SK-N-SH treated with all-trans-retinoic acid at 6 μM for 48 hours (cell line): ENCODE data around the gene WASHC4.

ENCODE experiments used
- CSDC2 ChIP-seq: fragments of 250-450 bp; sonication (Bioruptor Pico); IDR thresholded peaks from 2 replicates; pipeline ENCODE4 v1.5.0; 2020; ENCODE audit warnings: mild to moderate bottlenecking, moderate library complexity
- CSRNP3 ChIP-seq: fragments of 250-450 bp; sonication (Bioruptor Pico); IDR thresholded peaks from 2 replicates; pipeline ENCODE4 v1.5.1; 2021; ENCODE audit warnings: mild to moderate bottlenecking, moderate library complexity
- ISL1 ChIP-seq: fragments of 250-450 bp; sonication (Bioruptor Pico); IDR thresholded peaks from 2 replicates; pipeline ENCODE4 v2.1.2; 2022; ENCODE audit warnings: mild to moderate bottlenecking, moderate library complexity
- PATZ1 ChIP-seq: fragments of 250-450 bp; sonication (Bioruptor Pico); IDR thresholded peaks from 2 replicates; pipeline ENCODE4 v1.8.0; 2020; ENCODE audit warnings: mild to moderate bottlenecking, moderate library complexity, borderline replicate concordance
- SNAI2 ChIP-seq: fragments of 250-450 bp; sonication (Bioruptor Pico); IDR thresholded peaks from 2 replicates; pipeline ENCODE4 v1.5.0; 2020; ENCODE audit warnings: mild to moderate bottlenecking, moderate library complexity
- ZFP30 ChIP-seq: fragments of 450-650 bp; formaldehyde crosslinking; IDR thresholded peaks from 2 replicates; pipeline ENCODE4 v1.5.0; 2022; ENCODE audit warnings: mild to moderate bottlenecking, moderate library complexity
- TF ChIP-seq, protein P1 (sequence below): fragments of 250-450 bp; sonication (Bioruptor Pico); IDR thresholded peaks from 2 replicates; pipeline ENCODE4 v1.5.1; 2020; ENCODE audit warnings: low read depth, mild to moderate bottlenecking, moderate library complexity
- TF ChIP-seq, protein P2 (sequence below): fragments of 250-450 bp; sonication (Bioruptor Pico); IDR thresholded peaks from 2 replicates; pipeline ENCODE4 v1.5.0; 2020; ENCODE audit warnings: mild to moderate bottlenecking, moderate library complexity
- TF ChIP-seq, protein P3 (sequence below): fragments of 250-450 bp; sonication (Bioruptor Pico); IDR thresholded peaks from 2 replicates; pipeline ENCODE4 v1.8.0; 2021; ENCODE audit warnings: low read depth, mild to moderate bottlenecking, moderate library complexity, borderline replicate concordance

- no peak for TF ChIP-seq ZFP30 (CRISPR knock-in tag)
- TF ChIP-seq, protein P1, sequence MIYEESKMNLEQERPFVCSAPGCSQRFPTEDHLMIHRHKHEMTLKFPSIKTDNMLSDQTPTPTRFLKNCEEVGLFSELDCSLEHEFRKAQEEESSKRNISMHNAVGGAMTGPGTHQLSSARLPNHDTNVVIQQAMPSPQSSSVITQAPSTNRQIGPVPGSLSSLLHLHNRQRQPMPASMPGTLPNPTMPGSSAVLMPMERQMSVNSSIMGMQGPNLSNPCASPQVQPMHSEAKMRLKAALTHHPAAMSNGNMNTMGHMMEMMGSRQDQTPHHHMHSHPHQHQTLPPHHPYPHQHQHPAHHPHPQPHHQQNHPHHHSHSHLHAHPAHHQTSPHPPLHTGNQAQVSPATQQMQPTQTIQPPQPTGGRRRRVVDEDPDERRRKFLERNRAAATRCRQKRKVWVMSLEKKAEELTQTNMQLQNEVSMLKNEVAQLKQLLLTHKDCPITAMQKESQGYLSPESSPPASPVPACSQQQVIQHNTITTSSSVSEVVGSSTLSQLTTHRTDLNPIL (CRISPR knock-in tag), result no peak
- no peak for TF ChIP-seq ISL1 (CRISPR knock-in tag)
- TF ChIP-seq SNAI2 (CRISPR knock-in tag), result no peak
- TF ChIP-seq, protein P2, sequence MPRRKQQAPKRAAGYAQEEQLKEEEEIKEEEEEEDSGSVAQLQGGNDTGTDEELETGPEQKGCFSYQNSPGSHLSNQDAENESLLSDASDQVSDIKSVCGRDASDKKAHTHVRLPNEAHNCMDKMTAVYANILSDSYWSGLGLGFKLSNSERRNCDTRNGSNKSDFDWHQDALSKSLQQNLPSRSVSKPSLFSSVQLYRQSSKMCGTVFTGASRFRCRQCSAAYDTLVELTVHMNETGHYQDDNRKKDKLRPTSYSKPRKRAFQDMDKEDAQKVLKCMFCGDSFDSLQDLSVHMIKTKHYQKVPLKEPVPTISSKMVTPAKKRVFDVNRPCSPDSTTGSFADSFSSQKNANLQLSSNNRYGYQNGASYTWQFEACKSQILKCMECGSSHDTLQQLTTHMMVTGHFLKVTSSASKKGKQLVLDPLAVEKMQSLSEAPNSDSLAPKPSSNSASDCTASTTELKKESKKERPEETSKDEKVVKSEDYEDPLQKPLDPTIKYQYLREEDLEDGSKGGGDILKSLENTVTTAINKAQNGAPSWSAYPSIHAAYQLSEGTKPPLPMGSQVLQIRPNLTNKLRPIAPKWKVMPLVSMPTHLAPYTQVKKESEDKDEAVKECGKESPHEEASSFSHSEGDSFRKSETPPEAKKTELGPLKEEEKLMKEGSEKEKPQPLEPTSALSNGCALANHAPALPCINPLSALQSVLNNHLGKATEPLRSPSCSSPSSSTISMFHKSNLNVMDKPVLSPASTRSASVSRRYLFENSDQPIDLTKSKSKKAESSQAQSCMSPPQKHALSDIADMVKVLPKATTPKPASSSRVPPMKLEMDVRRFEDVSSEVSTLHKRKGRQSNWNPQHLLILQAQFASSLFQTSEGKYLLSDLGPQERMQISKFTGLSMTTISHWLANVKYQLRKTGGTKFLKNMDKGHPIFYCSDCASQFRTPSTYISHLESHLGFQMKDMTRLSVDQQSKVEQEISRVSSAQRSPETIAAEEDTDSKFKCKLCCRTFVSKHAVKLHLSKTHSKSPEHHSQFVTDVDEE (CRISPR knock-in tag), result no peak
- TF ChIP-seq PATZ1 (CRISPR knock-in tag), result no peak
- no peak for TF ChIP-seq CSRNP3 (CRISPR knock-in tag)
- TF ChIP-seq, protein P3, sequence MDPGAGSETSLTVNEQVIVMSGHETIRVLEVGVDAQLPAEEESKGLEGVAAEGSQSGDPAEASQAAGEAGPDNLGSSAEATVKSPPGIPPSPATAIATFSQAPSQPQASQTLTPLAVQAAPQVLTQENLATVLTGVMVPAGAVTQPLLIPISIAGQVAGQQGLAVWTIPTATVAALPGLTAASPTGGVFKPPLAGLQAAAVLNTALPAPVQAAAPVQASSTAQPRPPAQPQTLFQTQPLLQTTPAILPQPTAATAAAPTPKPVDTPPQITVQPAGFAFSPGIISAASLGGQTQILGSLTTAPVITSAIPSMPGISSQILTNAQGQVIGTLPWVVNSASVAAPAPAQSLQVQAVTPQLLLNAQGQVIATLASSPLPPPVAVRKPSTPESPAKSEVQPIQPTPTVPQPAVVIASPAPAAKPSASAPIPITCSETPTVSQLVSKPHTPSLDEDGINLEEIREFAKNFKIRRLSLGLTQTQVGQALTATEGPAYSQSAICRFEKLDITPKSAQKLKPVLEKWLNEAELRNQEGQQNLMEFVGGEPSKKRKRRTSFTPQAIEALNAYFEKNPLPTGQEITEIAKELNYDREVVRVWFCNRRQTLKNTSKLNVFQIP, result no peak
- no peak for TF ChIP-seq CSDC2 (CRISPR knock-in tag)
These were observed 6.5 kb upstream of the WASHC4 start for GRCh38 chr12:105100998-105101397.
